GM18508 (cell line): ENCODE results near the gene PHF20.
"Not testable (repeated sequence)": the region's sequence is repeated elsewhere in the genome, so short reads cannot be mapped to it uniquely, and the experiment has no call there.

Experiments
- ATAC-seq: cut with Tn5 transposase; IDR thresholded peaks from one replicate; pipeline ENCODE4 v1.9.1; 2021; ENCODE audit warnings: moderate number of reproducible peaks; ENCODE audit not compliant: insufficient read depth, unreplicated experiment

Gene PHF20

DNA sequence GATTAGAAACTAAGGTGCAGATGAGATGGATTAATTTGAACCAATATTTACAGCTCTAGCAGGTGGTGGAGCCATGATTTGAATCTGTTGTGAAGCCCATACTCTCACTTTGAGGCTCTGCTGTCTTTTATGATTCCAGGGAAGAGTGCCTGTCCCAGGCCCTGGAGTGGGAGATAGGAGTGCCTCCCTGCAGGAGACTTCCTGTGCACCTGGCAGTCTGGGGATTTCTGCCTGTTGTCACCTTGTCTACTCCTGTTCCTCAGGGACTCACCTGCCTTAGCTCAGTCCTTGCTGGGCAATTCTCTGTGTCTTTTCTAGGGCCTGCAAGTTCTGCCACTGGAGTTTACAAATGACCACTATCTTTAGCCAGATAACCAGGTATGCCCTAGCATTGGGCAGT, 136.2 kb downstream of the PHF20 start:
- no peak for ATAC-seq

DNA sequence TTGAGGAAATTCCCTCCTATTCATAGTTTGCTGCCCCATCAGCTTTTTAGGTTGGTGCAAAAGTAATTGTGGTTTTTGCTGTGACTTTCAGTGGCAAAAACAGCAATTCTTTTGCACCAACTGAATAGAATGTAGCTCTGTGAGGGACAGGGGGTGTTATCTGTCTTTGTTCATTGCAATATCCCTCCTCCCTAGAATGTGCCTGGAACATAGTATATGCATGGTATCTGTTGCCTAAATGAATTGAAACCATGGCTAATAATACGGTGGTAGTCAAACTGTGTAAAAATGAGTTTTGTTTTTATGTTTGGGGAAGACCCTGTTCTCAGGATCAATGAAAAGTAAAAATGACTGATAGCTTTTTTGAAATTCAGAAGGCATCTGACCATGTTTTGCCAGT, 137.4 kb downstream of the PHF20 start:
- ATAC-seq: no peak

DNA sequence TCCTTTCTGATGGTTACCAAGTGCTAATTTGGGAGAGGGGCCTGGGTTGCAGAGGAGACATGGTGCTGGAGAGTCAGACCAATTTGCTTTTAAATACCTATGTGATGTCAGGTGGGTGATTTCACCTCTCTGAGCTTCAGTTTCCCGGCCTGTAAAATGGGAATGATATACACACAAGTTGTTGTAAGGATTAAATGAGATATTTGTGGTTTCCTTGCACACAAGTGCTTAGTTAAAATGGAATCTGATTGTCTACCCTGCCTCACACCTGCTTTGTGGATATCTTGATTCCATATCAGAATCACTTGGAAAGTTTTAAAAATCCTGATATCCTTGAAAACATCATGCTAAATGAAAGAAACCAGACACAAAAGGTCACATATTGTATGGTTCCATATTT, 138.0 kb downstream of the PHF20 start:
- no peak for ATAC-seq

DNA sequence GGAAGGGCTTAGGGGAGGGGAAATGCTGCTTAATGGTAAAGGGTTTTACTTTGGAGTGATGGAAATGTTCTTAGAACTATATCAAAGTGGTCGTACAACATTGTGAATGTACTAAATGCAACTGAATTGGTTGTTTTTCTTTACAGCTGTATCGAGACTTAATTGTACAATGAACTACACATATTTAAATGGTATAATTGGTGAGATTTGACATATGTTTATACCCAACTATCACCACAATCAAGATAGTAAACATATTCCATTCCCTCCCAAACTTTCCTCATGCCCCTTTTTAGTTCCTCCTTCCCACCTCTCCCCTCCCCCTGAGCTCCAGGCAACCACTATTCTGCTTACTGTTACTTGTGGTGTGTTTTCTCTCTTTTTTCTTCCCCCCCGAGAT, 138.4 kb downstream of the PHF20 start:
- ATAC-seq: no peak

DNA sequence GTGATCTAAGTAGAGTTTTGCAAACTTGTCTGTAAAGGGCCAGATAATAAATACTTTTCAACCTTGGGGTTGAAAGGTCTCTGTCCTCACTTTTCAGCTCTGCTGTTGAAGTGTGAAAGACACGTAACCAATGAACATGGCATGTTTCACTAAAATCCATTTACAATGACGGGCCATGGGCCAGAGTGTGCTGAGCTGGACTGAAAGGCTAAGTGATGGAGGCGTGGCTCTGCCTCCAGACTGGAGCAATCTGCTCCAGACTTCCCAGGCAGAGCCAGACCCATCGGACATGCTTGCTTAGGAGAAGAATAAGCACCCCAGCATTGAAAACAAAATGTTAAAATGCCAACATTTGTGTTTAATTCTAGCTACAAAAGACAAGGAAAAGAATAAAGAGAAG, 141.1 kb downstream of the PHF20 start:
- no peak for ATAC-seq

DNA sequence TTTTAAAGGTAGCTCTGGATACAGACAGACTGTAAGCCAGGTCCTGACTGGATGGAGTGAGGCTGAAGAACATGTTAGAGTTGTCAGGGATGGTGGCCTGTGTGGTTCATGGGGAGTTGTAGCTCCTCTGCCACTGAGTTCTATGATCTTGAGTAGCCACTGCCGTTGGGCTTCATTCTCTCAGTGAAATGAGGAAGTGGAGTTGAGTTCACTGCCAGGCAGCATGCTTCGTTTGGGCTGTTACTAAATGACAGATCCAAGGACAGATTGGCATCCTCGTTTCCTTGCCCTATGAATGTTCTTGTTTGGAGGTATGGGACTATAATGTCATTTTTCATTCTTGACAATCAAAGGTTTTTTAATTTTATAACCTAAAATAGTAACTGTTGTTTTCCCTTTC, 145.3 kb downstream of the PHF20 start:
- no peak for ATAC-seq

DNA sequence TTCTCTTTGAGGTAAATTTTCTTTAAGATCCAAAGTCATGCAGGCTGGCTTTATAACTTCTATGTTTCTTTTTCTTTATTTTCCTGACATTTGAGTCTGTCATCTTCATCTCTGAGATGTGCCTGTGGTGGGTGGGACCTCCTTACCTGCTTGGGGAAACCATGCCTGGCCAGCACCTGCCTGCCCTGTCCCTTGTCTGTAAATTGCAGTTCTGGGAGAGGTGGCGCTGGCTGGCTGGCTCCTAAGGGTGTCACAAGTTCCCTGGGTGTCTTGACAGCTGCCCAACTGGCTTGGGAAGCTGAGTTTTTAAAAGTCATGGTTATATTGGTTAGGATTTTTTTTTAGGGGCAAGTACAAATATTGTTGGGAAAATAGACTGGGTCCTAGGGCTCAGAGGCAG, 146.2 kb downstream of the PHF20 start:
- no peak for ATAC-seq

DNA sequence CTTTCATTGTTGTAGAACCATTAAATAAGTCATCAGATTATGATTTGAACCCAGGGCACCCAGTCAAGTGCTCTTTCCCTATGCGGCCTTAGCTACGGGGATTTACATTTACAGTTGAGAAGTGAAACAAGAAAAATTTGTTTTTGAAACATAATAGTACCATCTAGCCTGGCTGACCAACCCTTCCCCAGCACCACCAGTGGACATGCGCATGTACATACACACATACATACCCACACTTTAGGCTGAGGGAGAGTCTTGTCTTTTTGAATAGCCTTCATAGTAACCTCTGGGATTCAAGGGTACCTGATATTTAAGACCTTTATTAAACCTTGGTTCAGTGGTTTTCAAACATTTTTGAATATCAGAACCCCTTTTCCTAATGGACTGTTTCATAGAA, 148.7 kb downstream of the PHF20 start:
- ATAC-seq: no peak

DNA sequence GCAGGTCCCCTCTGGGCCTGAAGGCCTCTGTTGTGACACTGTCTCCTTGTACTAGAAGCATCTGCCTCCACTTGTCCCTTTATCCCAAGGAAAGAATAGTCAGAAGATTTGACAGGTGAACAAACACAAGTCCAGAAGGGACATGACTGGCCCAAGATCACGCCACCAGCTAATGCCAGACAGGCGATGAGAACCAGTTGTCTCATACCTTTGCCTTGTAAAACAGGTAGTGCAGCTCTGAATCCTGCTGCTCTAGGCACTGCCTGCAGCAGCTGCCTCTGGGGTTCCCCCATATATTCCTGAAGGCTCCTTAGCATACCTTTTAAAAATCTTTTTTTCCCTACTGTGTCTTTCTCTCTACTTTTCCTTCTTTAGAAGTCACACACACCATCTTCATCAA, 157.5 kb downstream of the PHF20 start:
- ATAC-seq: no peak

DNA sequence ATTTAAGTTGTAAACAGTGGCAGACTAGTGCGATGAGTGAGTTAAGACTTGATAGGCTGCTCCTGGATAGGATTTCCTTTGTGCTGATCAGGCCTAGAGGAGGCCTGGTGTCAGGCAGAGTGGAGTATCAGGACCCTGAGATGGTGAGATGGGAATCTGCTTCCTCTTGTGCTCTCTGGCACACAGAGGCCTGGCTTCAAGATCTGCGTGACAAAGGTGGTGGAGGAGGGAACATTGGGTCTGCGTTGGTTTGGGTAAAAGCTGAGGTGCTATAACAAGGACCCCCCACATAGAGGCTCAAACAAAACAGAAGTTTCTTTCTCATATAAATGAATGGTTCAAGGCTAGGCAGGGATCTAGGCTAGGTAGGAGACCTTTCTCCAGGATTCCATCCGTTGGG, 162.2 kb downstream of the PHF20 start:
- ATAC-seq: no peak

DNA sequence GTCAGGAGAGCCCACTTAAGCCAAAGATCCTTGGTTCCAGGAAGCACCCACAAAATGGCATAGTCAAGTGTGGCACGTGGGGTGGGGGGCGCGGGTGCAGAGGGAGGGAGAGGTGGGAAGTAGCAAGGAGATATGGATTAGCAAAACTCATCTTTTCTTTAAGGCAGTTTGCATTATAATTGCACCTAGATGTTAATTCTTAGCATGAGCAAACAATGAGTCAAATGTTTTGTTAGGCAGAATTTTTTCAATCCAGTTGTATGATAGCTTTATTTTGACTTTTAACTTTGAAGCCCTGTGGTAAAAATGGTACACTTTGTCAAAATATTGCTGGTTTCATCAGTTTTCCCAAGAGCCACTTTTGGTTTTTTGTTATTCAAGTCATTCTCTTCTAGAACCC, 167.4 kb downstream of the PHF20 start:
- no peak for ATAC-seq

DNA sequence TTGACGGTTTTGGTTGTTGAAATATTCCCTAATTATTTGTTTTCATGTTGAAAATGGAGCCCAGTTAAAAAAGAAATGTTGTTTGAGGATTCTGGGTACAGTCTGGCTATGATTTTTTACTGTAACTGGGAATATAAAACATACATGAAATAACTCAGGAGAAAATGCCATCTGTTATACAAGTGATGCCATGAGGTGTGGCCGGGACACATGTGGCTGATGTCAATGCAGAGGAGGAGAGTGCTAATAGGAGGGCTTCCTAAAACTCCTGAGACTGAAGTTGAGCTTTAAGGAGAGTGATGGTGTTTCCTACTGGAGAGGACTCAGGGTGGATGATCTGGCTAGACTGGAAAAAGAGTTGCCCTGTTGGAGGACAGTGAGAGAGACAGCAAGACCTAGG, 169.8 kb downstream of the PHF20 start:
- no peak for ATAC-seq

DNA sequence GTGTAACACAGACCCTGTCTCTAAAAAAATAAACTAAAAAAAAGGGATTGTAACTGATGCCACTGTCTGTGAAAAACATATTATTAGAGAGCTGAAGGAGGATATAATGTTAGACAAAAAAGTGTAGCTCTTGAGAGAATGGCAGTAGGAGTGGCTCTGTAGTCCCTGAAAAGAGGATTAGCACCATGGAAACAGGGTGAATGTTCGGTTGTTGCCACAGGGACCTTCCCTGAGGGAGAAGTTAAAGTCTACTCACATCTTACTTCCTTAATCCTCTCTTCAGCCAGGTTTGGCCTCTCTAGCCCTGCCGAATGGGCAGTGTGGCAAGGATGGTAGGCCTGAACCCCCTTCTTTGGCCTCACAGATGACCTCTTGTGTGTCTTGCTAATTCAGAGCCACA, 170.4 kb downstream of the PHF20 start:
- ATAC-seq: no peak

DNA sequence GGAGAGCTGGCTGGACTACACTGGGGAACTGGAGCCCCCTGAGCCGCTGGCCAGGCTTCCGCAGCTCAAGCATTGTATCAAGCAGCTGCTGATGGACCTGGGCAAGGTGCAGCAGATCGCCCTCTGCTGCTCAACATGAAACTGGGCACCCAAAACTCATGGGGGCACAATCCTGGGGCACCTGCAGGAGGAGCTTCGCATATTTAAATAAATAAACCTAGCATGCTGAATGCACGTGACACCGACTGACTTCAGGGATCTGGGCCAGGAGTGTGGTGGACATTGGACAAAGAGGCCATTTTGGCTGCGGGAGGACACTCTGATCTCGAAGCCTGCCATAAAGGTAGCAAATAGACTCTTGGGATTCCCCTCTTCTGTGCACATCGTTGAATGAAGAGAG, 175.7 kb downstream of the PHF20 start:
- no peak for ATAC-seq

DNA sequence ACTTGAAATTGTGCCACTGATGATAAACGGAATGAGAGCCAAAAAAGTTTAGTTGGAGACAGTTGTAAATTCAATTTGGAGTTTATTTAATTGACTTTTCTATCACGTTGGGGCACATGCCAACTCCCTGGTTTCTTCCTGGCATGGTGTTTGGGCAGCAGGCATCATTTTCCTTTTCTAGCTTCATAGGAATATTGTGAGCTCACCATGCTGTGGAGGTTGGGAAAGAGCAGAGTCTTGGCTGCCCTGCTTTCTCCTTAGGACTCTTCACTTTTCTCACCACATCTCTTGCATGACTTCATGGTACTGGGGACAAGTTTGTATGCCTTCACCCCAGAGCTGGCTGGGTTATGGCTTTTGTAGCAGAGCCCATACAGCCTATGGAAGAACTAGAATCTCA, 176.1 kb downstream of the PHF20 start:
- ATAC-seq: no peak

DNA sequence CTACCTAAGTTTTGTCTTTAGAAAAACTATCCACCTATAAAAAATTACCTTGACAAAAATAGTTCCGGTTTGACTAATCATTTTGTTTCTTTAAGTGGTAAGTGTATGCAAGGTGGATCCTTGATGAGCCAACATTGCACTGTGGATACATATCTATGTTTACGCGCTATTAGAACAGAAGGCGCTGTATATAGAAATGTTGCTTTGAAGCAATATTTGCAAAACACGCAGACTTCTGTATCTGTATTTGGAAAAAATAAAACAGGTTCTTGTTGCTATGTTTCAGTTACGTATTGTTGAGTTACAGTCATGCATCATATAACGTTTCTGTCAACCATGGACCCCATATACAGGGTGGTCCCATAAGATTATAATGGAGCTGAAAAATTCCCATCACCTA, 178.3 kb downstream of the PHF20 start:
- no peak for ATAC-seq

DNA sequence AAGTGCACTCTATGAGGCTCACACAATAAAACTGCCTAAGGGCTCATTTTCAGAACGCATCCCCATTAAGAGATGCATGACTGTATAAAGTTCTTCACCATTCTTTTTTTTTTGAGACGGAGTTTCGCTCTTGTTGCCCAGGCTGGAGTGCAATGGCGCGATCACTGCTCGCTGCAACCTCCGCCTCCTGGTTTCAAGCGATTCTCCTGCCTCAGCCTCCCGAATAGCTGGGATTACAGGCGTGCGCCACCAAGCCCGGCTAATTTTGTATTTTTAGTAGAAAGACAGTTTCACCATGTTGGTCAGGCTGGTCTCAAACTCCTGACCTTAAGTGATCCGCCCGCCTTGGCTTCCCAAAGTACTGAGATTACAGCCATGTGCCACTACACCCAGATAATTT, 180.3 kb downstream of the PHF20 start:
- ATAC-seq: not testable (repeated sequence)

DNA sequence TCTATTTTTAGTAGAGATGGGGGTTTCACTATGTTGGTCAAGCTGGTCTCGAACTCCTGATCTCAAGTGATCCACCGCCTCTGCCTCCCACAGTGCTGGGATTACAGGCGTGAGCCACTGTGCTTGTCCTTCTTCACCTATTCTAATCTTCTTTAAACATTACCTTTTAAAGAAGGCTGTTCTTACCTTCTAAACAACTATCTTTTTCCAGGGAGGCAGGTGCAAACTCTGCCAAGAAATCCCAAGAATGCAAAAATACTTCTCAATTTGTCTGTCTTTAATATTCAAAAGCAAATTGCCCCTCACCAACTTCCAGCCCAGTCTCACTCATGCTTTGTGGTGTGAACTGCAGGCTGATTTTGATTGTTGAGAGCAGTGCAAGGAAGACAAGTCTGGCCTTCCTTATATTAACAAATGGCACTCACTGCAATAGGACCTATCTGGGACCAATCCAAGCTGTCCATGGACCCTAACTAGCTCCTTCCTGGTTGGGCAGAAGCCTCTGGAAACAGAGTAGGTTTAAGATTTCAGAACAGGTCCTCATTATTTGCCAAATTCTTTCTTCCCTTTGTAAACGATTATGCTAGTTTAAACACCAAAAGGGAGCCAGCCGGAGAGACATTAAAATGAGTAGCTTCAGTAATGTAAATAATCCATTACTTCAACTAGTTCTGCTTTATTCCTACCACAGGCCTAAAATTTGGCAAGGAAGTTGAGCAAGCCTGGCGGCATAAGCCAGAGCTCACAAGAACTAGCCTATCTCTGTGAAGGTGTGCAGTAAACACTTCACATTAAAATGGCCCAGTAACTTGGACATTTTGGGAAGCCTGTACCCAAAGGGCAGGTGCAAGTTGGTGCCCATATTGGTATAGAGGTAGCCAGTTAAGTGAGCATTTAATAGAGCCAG, 180.9 kb downstream of the PHF20 start:
- ATAC-seq: no peak

DNA sequence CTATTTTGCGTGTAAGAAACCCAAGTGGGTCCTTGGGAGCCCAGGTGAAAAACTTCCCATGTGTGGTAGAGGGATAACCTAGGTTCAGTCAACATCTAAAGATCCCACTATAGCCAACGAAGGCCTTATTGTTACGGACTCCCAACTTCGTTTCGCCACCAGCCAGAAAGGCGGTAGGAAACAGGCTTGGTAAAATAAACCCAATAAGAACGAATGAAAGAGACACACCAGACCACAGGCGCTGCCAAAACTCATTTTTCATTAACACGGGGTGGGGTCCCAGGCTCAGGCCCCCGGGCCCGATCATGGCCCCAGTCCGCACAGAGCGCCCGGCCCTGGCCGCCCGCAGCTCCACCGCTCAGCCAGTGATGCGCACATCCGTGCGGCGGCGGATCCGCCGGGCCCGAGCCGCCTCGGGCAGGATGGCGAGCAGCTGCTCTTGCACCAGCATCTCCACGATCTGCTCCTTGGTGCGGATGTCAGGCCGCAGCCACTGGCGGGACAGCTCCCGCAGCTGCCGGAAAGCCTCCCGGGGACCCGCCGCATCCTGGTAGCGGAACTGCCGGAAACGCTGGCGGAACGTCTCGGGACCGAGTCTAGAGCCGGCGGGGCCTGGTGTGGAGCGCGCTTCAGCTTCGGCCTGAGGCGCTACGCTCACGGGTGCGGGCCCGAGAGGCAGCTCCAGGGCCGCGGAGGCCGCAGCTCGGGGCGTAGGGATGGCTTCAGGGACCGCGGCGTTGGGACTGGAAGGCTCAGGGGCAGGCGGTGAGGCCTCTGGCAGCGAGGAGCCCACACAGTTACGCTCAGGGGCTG, 181.8 kb downstream of the PHF20 start:
- no peak for ATAC-seq

DNA sequence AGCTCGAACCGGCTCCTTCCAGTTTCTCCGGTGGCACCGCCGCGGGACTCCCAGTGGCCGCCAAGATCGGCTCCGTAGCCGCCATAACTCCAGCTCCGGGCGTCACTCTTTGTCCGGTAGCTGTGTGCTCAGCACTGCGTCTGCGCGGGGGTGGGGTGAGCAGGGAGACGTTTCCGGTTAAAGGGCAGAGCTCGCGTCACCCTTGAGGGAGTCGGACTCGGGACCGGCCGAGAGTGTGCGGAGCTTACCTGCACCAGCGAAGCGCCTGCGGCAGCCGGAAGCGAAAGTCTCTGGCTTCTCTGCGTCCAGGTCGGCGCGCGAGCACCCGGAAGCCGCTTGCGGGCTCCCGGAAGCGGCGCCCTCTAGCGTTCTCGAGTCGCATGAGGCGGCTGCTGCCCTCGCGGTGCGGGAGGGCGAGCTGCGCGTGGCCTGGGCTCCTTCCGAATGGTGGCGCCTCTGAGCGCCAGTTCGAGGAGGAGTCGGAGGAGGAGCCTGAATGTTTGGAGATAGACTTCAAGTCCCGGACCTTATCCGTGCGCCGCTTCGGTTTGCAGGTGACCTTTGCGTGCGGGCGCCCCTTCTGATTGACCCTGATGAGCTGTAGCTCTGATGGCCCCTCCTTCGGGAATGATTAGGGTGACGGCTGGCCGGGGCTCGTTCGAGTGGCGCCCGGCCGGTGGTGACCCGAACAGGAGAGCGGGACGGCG, 182.5 kb downstream of the PHF20 start, which contains the start of gene SCAND1:
Gene SCAND1, minus strand, starts transcription at position 303 of the 707 bp plus-strand sequence. Its CDS starts 218 bp downstream, at position 85.
- ATAC-seq: peak; percentile 79

DNA sequence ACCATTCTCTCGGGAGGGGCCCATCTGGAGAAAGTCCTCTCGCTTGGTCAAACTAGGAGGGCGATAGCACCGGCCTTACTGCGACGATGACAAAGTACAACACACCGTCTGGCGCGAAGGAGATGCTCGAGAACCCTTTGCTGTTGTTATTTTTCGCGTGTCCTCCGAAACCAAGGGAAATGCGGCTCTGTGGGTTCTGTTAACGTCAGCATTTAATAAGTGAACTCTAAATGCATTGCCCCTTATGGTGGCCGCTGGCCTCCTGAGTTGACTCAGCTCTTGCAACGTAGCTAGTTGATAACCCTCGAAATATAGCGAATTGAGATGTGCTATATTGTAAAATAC, 183.1 kb downstream of the PHF20 start:
- ATAC-seq: no peak
